HG03103 (cell line): Measurements from ENCODE around the gene CASZ1.

Source experiments
- ATAC-seq: cut with Tn5 transposase; IDR thresholded peaks from one replicate; pipeline ENCODE4 v1.9.1; 2021; ENCODE audit warnings: low read depth; ENCODE audit not compliant: unreplicated experiment

The CASZ1 gene

DNA sequence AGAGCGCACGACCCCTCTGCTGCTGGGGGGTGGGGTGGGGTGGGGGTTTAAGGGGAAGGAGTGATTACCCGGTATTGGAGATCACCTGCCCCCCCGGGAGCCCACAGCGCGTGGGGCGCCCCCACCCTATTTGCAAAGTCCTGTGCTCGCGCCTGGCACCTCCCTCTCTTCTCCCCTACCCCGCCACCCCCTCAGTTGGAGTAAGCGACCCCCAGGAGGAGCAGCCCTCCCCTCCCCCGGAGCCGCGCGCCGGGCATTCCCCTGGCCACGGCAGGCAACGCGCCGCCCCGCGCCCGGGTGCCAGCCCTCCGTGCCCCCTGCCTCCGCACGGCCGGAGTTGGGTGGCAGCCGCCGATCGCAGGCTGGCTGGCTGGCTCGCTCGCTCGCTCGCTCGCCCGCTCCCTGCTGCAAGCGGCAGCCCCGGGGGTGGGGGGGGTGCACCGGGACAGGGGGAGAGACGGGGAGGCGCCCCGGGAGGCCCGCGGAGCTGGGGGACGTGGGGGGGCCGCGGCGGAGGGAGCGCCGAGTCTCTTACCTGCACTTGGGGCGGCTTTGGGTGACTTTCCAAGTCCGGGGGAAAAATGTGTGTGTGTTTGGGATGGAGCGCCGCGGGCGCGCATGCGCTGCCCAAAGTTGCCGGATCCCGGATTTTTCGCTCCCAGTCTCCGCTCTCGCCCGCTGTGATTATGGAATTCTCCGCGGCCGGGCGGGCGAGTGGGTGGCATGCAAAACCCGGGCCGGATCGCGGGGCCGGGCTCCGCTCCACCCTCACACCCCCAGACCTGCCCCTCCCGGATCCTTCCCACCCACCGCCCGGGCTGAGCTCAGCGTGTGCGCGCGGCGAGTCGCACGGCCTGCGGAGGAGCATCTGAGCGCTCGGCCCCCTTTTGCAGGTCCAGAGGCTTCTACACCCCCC lies at the start of gene CASZ1:
CASZ1 (minus strand) TSS at position 618 of the 916 bp plus-strand sequence. CDS start 102,757 bp downstream, outside the sequence.
- no peak for ATAC-seq

DNA sequence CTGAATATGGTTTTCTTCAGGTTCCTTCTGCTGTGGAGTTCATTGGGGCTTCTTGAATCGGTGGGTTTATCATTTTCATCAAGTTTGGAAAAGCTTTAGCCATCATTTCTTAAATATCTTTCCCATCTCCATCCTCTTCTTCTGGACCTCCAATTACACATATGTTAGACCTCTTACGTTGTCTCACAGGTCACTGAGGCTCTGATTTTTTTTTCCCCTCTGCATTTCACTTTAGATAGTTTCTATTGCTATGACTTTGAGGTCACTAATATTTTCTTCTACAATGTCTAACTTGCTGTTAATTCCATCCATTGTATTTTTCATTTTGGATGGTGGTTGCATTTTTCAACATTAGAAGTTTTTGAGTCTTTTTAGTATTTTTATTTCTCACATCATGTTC lies 47.3 kb upstream of the CASZ1 start:
- ATAC-seq, result no peak

DNA sequence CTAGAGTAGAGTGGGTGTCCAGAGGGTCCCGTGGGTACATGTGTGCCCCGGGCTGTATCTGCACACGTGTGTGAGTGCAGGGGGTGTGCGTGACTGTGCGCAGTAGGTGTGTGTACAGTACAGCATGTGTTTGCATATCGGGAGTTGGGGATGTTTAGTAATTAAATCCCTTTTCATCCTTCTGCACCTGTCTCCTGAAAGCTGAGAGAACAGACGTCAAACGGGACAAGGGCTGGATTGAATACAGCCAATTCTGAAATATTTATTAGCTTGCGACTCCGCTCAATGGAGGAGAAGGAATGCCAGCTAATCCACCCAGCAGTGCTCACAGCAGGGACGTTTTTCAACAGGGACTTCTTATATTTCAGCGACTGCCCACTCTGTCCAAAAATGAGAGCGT lies 44.7 kb upstream of the CASZ1 start:
- no peak for ATAC-seq

GRCh38 chr1:10839188-10839770 lies 42.8 kb upstream of the CASZ1 start:
- ATAC-seq, result no peak

- no peak for ATAC-seq
These were observed 42.1 kb upstream of the CASZ1 start for GRCh38 chr1:10838541-10838940.

DNA sequence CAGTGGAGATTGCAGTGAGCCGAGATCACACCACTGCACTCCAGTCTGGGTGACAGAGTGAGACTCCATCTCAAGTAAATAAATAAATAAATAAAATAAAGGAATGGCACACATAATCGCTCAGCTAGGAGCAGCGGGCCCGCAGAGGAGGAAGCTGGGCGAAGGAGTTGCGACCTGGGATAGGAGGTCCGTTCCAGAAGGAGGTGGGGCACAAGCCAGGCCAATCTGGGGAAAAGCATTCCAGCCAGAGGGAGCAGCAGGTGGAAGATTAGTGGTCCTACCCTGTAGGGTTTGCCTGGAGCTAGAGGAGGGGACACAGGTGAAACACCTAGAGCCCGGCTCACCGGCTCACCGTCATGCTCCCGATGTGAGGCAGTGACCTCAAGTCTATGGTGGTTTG lies 40.3 kb upstream of the CASZ1 start:
- ATAC-seq, result no peak

DNA sequence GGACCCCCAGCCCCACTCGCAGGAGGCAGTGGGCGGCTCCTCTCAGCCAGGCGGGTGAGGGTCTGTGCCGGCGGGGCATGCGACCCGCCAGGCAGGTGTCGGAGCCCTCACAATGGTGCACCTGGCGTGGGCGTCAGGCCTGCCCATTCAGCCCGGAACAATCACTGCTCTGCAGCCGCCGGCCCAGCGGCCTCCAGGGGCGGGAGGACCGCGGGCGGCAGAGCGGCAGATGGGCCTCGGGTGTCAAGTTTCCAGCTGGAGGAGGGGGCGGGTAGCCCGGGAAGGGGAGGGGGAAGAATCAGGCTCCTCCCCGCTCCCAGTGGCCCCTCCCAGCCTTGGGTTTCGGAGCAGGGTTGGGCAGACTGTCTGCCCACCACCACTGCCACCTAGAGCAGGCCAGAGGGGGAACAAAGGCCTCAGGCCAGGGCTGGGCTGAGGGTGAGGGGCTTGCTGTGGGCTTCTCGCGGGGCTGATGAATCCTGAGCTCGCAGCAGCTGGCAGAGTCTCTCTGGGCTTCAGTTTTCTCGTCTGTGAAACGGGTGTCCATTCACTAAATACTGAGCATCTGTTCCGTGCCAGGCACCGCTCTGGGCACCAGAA lies 39.5 kb upstream of the CASZ1 start:
- ATAC-seq, result no peak

- ATAC-seq, result no peak
These were observed 39.0 kb upstream of the CASZ1 start for GRCh38 chr1:10835421-10835820.

DNA sequence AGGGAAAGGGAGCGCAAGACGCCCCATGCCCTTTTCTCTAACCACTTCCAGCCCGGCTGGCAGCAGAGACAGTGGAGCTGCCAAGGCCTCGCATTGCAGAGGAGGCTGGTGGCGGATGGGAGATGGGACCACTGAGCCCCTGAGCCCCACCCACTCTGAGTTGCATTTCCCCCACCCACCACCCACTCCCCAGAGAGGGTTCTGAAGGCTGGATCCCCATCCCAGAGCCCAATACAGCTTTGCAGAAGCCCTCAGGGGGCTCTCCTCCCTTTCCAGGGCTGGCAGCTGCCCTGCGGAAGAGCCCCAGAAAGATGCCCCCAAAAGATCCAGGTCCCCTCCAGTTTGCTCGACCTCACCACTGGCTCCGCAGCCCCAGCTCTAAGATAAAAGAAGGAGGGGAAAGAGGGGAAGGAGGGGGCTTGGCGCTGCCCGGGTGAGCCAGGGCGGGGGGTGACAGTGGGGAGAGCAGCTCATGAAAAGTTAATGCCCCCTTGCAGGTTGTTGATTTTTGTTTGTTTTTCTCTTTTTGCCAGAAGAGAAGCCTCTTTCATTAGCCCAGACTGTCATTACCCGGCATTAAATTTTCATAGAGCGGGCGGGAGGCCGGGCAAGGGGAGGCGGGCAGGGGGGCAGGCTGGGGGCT lies 38.4 kb upstream of the CASZ1 start:
- ATAC-seq, result no peak

DNA sequence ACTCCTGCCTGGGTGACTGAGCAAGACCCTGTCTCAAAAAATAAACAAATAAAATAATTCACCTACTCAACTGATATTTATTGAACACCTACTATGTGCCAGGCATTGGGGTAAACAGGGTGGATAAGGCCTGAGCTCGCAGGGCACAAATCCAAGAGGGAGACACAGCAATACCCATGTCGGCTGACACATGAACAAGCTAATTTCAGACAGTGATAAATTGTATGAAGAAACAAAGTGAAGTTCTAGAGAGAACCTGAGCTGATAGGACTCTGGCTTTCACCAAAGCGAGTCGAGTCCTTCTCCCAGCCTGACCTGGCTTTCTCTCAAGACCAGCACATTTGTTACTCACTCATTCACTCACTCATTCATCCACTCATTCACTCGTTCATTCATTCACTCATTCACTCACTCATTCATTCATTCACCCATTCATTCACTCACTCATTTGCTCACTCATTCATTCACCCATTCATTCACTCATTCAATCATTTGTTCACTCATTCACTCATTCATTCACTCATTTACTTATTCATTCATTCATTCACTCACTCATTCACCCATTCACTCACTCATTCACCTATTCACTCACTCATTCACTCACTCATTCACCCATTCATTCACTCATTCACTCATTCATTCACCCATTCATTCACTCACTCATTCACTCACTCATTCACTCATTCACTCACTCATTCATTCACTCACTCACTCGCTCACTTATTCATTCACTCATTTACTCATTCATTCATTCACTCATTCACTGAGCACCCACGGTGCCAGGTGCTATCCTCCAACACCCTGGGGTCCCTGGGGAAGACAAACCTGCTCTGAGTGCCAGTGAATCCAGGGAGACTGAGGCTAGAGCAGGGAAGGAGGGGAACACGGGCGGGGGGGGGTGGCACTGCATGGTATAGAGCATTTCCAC lies 37.4 kb upstream of the CASZ1 start:
- ATAC-seq, result no peak

GRCh38 chr1:10832703-10833102 lies 36.3 kb upstream of the CASZ1 start:
- ATAC-seq, result no peak

DNA sequence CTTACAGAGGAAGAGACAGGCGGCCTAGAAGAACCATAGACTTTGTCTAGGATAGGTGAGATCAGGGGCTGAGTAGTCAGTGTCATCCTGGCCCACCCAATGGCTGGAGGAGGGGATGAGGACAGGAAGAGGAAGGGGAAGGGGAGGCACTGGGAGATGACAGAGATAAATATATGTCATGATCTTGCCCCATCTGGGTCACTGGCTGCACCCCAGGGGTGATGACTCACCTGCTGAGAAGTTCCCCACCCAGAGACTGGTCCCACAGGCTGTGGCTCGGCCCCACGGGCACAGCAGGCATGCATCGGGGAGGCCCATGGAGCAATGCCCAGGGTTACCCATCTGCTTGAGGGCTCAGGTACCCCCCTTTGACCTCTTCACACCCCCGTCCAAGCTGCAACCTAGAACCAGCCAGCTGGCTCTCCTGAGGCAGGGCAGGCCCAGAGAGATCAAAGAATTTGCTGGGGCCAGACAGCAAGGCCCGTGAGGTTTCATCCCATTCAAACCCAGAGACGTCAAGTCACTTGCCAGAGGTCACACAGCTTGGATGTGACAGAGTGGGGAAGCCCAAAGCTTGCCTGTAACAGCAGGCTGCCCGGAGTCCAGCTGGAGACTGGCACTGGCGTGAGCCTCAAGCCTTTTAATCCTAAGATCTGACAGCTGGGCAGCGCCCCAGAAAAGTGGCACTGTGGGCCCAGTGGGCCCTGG lies 34.7 kb upstream of the CASZ1 start:
- no peak for ATAC-seq

GRCh38 chr1:10829965-10830515 lies 33.6 kb upstream of the CASZ1 start:
- ATAC-seq, result no peak

GRCh38 chr1:10829067-10829818 lies 32.8 kb upstream of the CASZ1 start:
- ATAC-seq, result no peak

- no peak for ATAC-seq
These were observed 31.2 kb upstream of the CASZ1 start for GRCh38 chr1:10827377-10828333.

DNA sequence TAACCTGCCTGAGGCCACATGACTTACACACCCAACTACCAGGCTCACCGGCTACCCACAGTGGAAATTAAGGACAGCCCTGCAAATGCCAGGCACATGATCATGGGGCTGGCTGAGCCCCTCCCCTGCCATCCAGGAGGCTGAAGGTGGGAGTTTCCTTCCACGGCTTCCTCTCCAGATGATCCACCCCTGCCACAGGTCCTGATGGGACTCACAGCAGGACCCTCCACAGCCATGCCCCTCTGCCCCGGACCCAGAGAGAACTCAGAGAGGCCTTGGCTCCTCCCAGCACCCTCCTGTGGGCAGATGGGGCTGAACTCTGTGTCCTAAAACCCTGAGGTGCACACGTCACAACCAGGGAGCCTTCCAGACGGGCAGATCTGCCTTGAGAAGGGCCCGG lies 29.1 kb upstream of the CASZ1 start:
- ATAC-seq, result no peak

GRCh38 chr1:10824821-10825540 lies 28.5 kb upstream of the CASZ1 start:
- no peak for ATAC-seq
